Keratinocyte (primary cell): ENCODE data around the gene UBE2V1. TPM values are rescaled to one million over a fixed set of nuclear protein-coding genes. Genes with fewer than 3 reads are reported as not detected.

Source experiments
- DNase-seq: peaks from one replicate; pipeline ENCODE4 v3.0.0-alpha.2; 2011; ENCODE audit warnings: low read depth, missing footprints, low spot score
- FAIRE-seq: peaks from 2 replicates; lab custom pipeline; 2011; peaks lifted over from hg19 to GRCh38; lab: Jason Lieb, UNC
- H2AFZ ChIP-seq: 2 replicates; pipeline ENCODE4 v1.6.0; 2012; ENCODE audit warnings: low read length, control low read depth, inconsistent platforms; ENCODE audit not compliant: control insufficient read depth
- H3K27ac ChIP-seq: 2 replicates; pipeline ENCODE4 v1.5.1; 2011; ENCODE audit warnings: low read length; ENCODE audit not compliant: control insufficient read depth, insufficient read depth
- H3K27me3 ChIP-seq: 3 replicates; pipeline ENCODE4 v1.6.0; 2011; ENCODE audit warnings: low read length; ENCODE audit not compliant: control insufficient read depth, insufficient read depth; ENCODE audit errors: extremely low read depth
- H3K36me3 ChIP-seq, 2 experiments: 2 replicates in 1 of 2; 3 replicates in 1 of 2; pipeline ENCODE4 v1.5.1; 2011; ENCODE audit warnings: low read length in 2 of 2, mild to moderate bottlenecking in 1 of 2; ENCODE audit not compliant: control insufficient read depth in 2 of 2, insufficient read depth in 2 of 2; ENCODE audit errors: extremely low read depth in 1 of 2
- H3K4me1 ChIP-seq: 3 replicates; pipeline ENCODE4 v1.5.1; 2011; ENCODE audit warnings: low read length; ENCODE audit not compliant: control insufficient read depth, insufficient read depth; ENCODE audit errors: extremely low read depth
- H3K4me2 ChIP-seq: 3 replicates; pipeline ENCODE4 v1.6.0; 2011; ENCODE audit warnings: low read depth, low read length; ENCODE audit not compliant: control insufficient read depth, insufficient read depth; ENCODE audit errors: extremely low read depth
- H3K4me3 ChIP-seq, 3 experiments: fragments of 200-600 bp in 1 of 3; sonication (generic) in 1 of 3; 2 replicates in 2 of 3; 3 replicates in 1 of 3; pipeline ENCODE4 v1.5.1; 2011 to 2016; ENCODE audit warnings: low read length in 3 of 3, mild to moderate bottlenecking in 3 of 3, control low read depth in 2 of 3, inconsistent platforms in 1 of 3, low read depth in 1 of 3, mixed read lengths in 1 of 3, mixed run types in 1 of 3, moderate library complexity in 1 of 3; ENCODE audit not compliant: control insufficient read depth in 2 of 3, insufficient read depth in 2 of 3; ENCODE audit errors: extremely low read depth in 1 of 3
- H3K79me2 ChIP-seq: 2 replicates; pipeline ENCODE4 v1.6.0; 2012; ENCODE audit warnings: low read length; ENCODE audit not compliant: control insufficient read depth, insufficient read depth
- H3K9ac ChIP-seq: 3 replicates; pipeline ENCODE4 v1.6.0; 2011; ENCODE audit warnings: low read length; ENCODE audit not compliant: control insufficient read depth, insufficient read depth; ENCODE audit errors: extremely low read depth
- H3K9me1 ChIP-seq: 3 replicates; pipeline ENCODE4 v1.6.0; 2011; ENCODE audit warnings: low read length; ENCODE audit not compliant: control insufficient read depth, insufficient read depth; ENCODE audit errors: extremely low read depth
- H3K9me3 ChIP-seq: 2 replicates; pipeline ENCODE4 v1.5.1; 2012; ENCODE audit warnings: low read depth, low read length; ENCODE audit not compliant: control insufficient read depth
- H4K20me1 ChIP-seq: 3 replicates; pipeline ENCODE4 v1.6.0; 2011; ENCODE audit warnings: low read length; ENCODE audit not compliant: control insufficient read depth, insufficient read depth; ENCODE audit errors: extremely low read depth
- EZH2 ChIP-seq: IDR thresholded peaks from one replicate; pipeline ENCODE4 v1.6.1; 2012; ENCODE audit warnings: inconsistent platforms, mild to moderate bottlenecking, low read length, moderate library complexity
- dilution Hi-C: fragments of 300-500 bp; cut with MboI; formaldehyde crosslinking; loops from one replicate; pipeline ENCODE4 v1.7.0; 2020; ENCODE audit warnings: low sequenced_read_pairs; ENCODE audit not compliant: extremely low pct_ligation_motif_present
- polyA plus RNA-seq, 5 experiments: library from polyadenylated mRNA; depleted of rRNA in 3 of 5; stranded (reverse) in 3 of 5; stranded (forward) in 1 of 5; unstranded in 1 of 5; fragments of >200 nt; gene quantifications; 1 replicate in 1 of 5; 2 replicates in 3 of 5; 3 replicates in 1 of 5; pipeline versions ENCODE4 v1.2.1 to v1.2.3, GENCODE V29; 2011 to 2012; ENCODE audit warnings: missing spikeins in 2 of 5, low read depth in 1 of 5, low replicate concordance in 1 of 5
- TF ChIP-seq, protein P1 (sequence below), 3 experiments: IDR thresholded peaks in 1 of 3; conservative IDR thresholded peaks in 1 of 3; optimal IDR thresholded peaks in 1 of 3; 2 replicates in 2 of 3; 3 replicates in 1 of 3; pipeline versions ENCODE3 to v1.5.1; 2011; ENCODE audit warnings: low read length in 3 of 3, mild to moderate bottlenecking in 3 of 3, moderate library complexity in 2 of 3, control low read depth in 1 of 3, inconsistent platforms in 1 of 3; ENCODE audit not compliant: insufficient read depth in 2 of 3; ENCODE audit errors: extremely low read depth in 1 of 3

UBE2V1 gene
- polyA plus RNA-seq, 1 donor (not counting 4 experiments of a cell fraction or from before 2014, with no cell fraction given), result 117 TPM

DNA sequence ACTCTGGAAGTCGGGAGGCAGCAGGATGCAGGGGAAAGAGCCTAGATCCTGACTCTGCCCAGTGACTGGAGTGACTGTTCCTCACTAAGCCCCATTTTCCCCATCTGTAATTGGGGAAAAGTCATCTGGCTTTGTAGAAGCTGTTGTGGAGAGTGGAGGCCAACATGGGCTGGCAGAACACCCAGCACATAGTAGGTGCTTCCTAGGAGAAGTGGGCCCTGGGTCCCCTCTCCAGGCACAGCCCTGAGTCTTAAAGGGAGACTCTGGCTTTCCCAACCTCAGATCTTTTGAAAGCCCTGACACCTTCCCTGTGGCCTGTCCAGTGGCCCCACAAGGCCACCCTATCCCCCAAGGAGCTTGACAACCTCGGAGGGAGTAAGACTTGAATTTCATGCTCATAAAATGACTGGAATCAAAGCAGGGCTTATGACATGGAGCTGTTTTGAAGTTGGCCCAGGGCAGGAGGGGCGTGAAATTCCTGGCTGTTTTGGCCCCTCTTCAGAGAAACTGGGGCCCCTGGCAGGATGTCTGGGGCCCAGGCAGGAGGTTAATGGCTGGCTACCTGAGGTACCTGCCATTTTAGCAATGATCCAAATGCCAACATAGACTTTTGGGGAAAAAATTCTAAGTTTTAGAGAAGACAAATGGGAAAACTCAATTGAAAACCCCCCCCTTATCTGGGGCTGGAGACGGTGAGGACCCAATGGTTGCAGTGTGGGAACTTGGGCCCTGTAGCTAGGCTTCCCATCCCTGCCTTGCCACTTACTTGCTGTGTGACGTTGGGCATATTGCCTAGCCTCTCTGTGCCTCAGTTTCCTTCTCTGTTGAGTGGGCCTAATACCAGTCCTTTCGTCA is 51.6 kb downstream of the UBE2V1 start:
- no peak overlapping the region for H3K9ac ChIP-seq
- H3K9me1 ChIP-seq, result no peaks in the 10 kb centered on the region
- H3K36me3 ChIP-seq, result no peaks in the 10 kb centered on the region
- no peak for FAIRE-seq
- no peak for DNase-seq
- H2AFZ ChIP-seq, result no peak overlapping the region
- H3K9me3 ChIP-seq, result no peaks in the 10 kb centered on the region
- no peaks in the 10 kb centered on the region for H3K79me2 ChIP-seq
- peaks cover 4% of the 10 kb centered on the region for H3K27me3 ChIP-seq
- H4K20me1 ChIP-seq, result no peaks in the 10 kb centered on the region
- H3K27ac ChIP-seq, result no peak overlapping the region
- no peak overlapping the region for H3K4me3 ChIP-seq
- H3K4me2 ChIP-seq, result no peak overlapping the region
- no peak for TF ChIP-seq EZH2
- TF ChIP-seq, protein P1, sequence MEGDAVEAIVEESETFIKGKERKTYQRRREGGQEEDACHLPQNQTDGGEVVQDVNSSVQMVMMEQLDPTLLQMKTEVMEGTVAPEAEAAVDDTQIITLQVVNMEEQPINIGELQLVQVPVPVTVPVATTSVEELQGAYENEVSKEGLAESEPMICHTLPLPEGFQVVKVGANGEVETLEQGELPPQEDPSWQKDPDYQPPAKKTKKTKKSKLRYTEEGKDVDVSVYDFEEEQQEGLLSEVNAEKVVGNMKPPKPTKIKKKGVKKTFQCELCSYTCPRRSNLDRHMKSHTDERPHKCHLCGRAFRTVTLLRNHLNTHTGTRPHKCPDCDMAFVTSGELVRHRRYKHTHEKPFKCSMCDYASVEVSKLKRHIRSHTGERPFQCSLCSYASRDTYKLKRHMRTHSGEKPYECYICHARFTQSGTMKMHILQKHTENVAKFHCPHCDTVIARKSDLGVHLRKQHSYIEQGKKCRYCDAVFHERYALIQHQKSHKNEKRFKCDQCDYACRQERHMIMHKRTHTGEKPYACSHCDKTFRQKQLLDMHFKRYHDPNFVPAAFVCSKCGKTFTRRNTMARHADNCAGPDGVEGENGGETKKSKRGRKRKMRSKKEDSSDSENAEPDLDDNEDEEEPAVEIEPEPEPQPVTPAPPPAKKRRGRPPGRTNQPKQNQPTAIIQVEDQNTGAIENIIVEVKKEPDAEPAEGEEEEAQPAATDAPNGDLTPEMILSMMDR (optimal IDR thresholded peaks at IDR 0.05 in 1 of 3, IDR thresholded peaks at IDR 0.05 in 1 of 3, conservative IDR thresholded peaks at IDR 0.05 in 1 of 3; ENCODE audit: extremely low read depth in 1 of 3, insufficient read depth in 2 of 3, low read length in 3 of 3), result no peak
- dilution Hi-C loops, result no loop called here
- H3K4me1 ChIP-seq, result no peaks in the 10 kb centered on the region

DNA sequence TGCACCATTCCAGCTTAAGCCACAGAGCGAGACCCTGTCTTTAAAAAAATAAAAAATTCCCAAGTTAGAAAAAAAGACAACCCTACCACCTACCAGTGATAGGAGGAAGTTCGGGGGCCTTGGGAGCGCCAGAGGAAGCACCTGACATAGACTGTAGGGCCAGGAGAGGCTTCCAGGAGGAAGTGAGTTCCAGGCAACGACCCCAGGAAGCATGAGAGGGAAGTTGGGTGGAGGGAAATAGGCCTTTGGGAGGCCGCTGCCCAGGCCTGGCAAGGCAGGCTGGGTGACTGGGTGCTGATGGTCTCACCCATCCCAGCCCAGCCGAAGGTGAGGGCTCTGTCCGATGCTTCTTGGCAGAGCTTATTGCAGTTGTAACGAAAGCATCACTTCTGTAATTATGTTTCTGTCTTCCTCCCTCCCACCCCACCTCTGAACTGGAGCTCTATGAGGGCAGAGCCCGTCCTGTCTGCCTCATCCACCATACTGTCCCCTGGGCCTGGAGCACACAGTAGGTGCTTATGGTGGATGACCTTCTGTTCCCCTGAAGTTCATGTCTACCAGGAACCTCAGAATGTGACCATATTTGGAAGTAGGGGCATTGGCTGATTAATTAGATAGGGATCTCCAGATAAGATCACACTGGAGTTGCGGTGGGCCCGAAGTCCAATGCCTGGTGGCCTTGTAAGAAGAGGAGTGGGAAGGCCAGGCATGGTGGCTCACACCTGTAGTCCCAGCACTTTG is 54.1 kb downstream of the UBE2V1 start:
- peaks cover 14% of the 10 kb centered on the region for H3K27me3 ChIP-seq
- DNase-seq, result no peak
- H3K9ac ChIP-seq, result no peak overlapping the region
- H4K20me1 ChIP-seq, result no peaks in the 10 kb centered on the region
- no peaks in the 10 kb centered on the region for H3K4me1 ChIP-seq
- no peak overlapping the region for H2AFZ ChIP-seq
- no peak for FAIRE-seq
- no peak overlapping the region for H3K4me3 ChIP-seq
- no peak overlapping the region for H3K27ac ChIP-seq
- H3K36me3 ChIP-seq, result no peaks in the 10 kb centered on the region
- no peak overlapping the region for H3K4me2 ChIP-seq
- dilution Hi-C loops, result no loop called here
- H3K9me3 ChIP-seq, result no peaks in the 10 kb centered on the region
- H3K9me1 ChIP-seq, result no peaks in the 10 kb centered on the region
- no peak for TF ChIP-seq EZH2
- TF ChIP-seq, protein P1 (optimal IDR thresholded peaks at IDR 0.05 in 1 of 3, IDR thresholded peaks at IDR 0.05 in 1 of 3, conservative IDR thresholded peaks at IDR 0.05 in 1 of 3; ENCODE audit: extremely low read depth in 1 of 3, insufficient read depth in 2 of 3, low read length in 3 of 3), result no peak
- H3K79me2 ChIP-seq, result no peaks in the 10 kb centered on the region
